Caco-2 (cell line): ENCODE results near the gene OPRD1. TPM values are rescaled to one million over a fixed set of nuclear protein-coding genes. Genes with fewer than 3 reads are reported as not detected.

Experiments
- BruUV-seq: library from RNA; stranded (reverse); fragments of 400-500 nt; replicated peaks from 2 replicates; lab custom pipeline; 2021; lab: Mats Ljungman, UMichigan
- CTCF ChIA-PET: fragments of 300-600 bp; sonication (Branson Sonifier 250); formaldehyde crosslinking; loops from one replicate; lab custom pipeline; 2022; ENCODE audit warnings: antibody characterized with exemption; lab: Charles Lee
- POLR2A ChIA-PET: fragments of 300-600 bp; sonication (Branson Sonifier 250); formaldehyde crosslinking; loops from one replicate; lab custom pipeline; 2022; ENCODE audit warnings: antibody characterized with exemption; lab: Charles Lee
- DNase-seq, 2 experiments: peaks; one replicate each; pipeline versions ENCODE4 v3.0.0 to v3.0.0-alpha.2; 2020 to 2022
- H3K27me3 ChIP-seq: replicated peaks from 2 replicates; pipeline ENCODE4 v1.6.0; 2011; ENCODE audit warnings: low read length; ENCODE audit not compliant: control insufficient read depth, insufficient read depth
- H3K36me3 ChIP-seq: 2 replicates; pipeline ENCODE4 v1.5.1; 2011; ENCODE audit warnings: low read length; ENCODE audit not compliant: control insufficient read depth, insufficient read depth
- H3K4me1 ChIP-seq: fragments of 250-450 bp; sonication (Bioruptor Pico); 2 replicates; pipeline ENCODE4 v1.5.1; 2020; ENCODE audit warnings: mild to moderate bottlenecking
- H3K4me3 ChIP-seq: 2 replicates; pipeline ENCODE4 v1.5.1; 2011; ENCODE audit warnings: low read depth, mild to moderate bottlenecking, control low read depth, low read length
- H3K9me3 ChIP-seq: fragments of 250-450 bp; sonication (Bioruptor Pico); 2 replicates; pipeline ENCODE4 v1.5.1; 2020; ENCODE audit warnings: mild to moderate bottlenecking, moderate library complexity
- H3K27ac Mint-ChIP-seq: one replicate; pipeline ENCODE4 v1.8.0; 2022; ENCODE audit warnings: mixed read lengths; ENCODE audit not compliant: unreplicated experiment
- H3K27me3 Mint-ChIP-seq: one replicate; pipeline ENCODE4 v1.8.0; 2022; ENCODE audit warnings: mixed read lengths; ENCODE audit not compliant: insufficient read depth, unreplicated experiment
- H3K36me3 Mint-ChIP-seq: one replicate; pipeline ENCODE4 v1.8.0; 2022; ENCODE audit warnings: mild to moderate bottlenecking, mixed read lengths; ENCODE audit not compliant: insufficient read depth, unreplicated experiment
- H3K4me1 Mint-ChIP-seq: one replicate; pipeline ENCODE4 v1.8.0; 2022; ENCODE audit warnings: low read depth, mixed read lengths; ENCODE audit not compliant: unreplicated experiment
- H3K4me3 Mint-ChIP-seq: one replicate; pipeline ENCODE4 v1.8.0; 2022; ENCODE audit warnings: mild to moderate bottlenecking, moderate library complexity, mixed read lengths; ENCODE audit not compliant: unreplicated experiment
- H3K9me3 Mint-ChIP-seq: one replicate; pipeline ENCODE4 v1.8.0; 2022; ENCODE audit warnings: mixed read lengths; ENCODE audit not compliant: unreplicated experiment
- intact Hi-C: fragments of 100-400 bp; cut with micrococcal nuclease; formaldehyde crosslinking; loops from one replicate; pipeline ENCODE4 v1.10.0; 2022; ENCODE audit not compliant: unreplicated experiment
- total RNA-seq: library from RNA; stranded (reverse); gene quantifications from 2 replicates; pipeline ENCODE4 v1.2.3, GENCODE V29; 2022
- TF ChIP-seq, protein P1 (sequence below), 2 experiments: fragments of 200-600 bp in 1 of 2; IDR thresholded peaks; 1 replicate in 1 of 2; 2 replicates in 1 of 2; pipeline versions ENCODE4 v1.5.1 to v1.8.0; 2011 to 2022; ENCODE audit warnings: antibody characterized with exemption in 1 of 2, control low read depth in 1 of 2, inconsistent platforms in 1 of 2, low read depth in 1 of 2, low read length in 1 of 2, mild to moderate bottlenecking in 1 of 2, moderate library complexity in 1 of 2; ENCODE audit not compliant: insufficient read depth in 1 of 2, severe bottlenecking in 1 of 2, unreplicated experiment in 1 of 2

The OPRD1 gene
- total RNA-seq, 1 experiment from 2014 or later, result 0.07 TPM

DNA sequence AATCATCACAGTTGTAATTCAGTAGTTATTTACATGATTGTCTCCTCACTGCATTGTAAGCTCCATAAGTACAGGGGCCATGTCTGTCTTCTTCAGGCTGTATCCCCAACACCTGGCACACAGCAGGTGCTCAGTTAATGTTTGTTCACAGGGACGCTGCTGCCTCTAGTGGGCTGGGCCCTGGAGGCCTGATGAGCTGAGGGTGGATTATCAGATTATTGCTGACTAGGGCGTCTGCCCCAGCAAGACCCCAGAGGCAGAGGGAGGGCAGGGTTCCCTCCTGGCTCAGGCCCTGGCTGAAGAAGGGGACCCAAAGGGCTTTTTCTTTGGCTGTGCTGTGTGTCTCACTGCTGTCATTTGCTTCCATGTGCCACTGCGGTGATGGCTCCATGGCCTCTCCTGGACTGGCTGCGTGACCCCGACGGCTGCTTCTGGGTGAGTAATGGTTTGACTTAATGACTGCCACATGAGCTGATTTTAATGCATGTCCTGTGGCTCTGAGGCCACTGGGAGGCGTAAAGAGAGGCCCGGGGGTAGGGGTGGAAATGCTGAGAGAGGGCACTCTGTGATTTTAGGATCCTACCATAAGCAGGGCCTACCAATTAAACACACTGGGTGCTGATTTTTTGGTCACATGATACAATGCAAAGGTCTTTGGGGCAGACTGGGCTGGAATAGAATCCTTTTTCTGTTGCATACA lies 81.6 kb downstream of the OPRD1 start:
- Mint-ChIP-seq H3K36me3 (peaks cover 5% of the 10 kb centered on the region), H3K27me3 (no peaks in the 10 kb centered on the region), H3K4me1 (no peaks in the 10 kb centered on the region), H3K9me3 (no peaks in the 10 kb centered on the region), H3K27ac (no peak overlapping the region), H3K4me3 (no peak overlapping the region)
- BruUV-seq, result no TSS peak
- Histone ChIP-seq H3K4me1 (no peaks in the 10 kb centered on the region), H3K36me3 (no peaks in the 10 kb centered on the region; the same call in 1 of the 2 replicates), H3K4me3 (no peak overlapping the region), H3K27me3 (no peaks in the 10 kb centered on the region), H3K9me3 (no peaks in the 10 kb centered on the region)
- ChIA-PET POLR2A (no interaction called here), CTCF (interaction anchor here (0.6 to 1.0 kb wide), 4 partner anchors 12 to 309 kb away, joined by 3 to 5 read pairs (median 3); no protein-coding TSS in a partner anchor)
- DNase-seq, result no peak
- intact Hi-C loops, result no loop called here
- TF ChIP-seq, protein P1, sequence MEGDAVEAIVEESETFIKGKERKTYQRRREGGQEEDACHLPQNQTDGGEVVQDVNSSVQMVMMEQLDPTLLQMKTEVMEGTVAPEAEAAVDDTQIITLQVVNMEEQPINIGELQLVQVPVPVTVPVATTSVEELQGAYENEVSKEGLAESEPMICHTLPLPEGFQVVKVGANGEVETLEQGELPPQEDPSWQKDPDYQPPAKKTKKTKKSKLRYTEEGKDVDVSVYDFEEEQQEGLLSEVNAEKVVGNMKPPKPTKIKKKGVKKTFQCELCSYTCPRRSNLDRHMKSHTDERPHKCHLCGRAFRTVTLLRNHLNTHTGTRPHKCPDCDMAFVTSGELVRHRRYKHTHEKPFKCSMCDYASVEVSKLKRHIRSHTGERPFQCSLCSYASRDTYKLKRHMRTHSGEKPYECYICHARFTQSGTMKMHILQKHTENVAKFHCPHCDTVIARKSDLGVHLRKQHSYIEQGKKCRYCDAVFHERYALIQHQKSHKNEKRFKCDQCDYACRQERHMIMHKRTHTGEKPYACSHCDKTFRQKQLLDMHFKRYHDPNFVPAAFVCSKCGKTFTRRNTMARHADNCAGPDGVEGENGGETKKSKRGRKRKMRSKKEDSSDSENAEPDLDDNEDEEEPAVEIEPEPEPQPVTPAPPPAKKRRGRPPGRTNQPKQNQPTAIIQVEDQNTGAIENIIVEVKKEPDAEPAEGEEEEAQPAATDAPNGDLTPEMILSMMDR (IDR thresholded peaks at IDR 0.05; ENCODE audit: insufficient read depth in 1 of 2, low read depth in 1 of 2, low read length in 1 of 2, severe bottlenecking in 1 of 2, unreplicated experiment in 1 of 2), result no peak

DNA sequence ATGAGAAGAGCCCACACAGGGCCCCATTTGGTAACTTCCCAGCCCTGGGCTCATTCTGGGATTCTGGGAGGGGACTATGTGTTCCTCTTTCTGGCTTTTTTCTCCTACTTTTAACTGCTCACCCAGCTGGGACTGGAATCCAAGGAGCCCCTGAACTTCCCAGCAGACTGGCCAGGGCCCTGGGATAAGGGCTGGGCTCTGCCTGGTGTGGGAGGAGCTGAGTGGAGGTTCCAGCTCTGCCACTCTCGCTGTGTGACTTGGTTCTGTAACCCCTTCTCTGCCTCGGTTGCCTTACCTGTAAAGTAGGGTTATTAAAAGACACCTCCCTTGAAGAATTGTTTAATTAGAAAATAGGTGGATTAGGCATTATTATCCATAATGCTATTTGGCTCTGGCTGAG lies 82.8 kb downstream of the OPRD1 start:
- Histone ChIP-seq H3K9me3 (no peaks in the 10 kb centered on the region), H3K4me3 (no peak overlapping the region), H3K27me3 (no peaks in the 10 kb centered on the region), H3K4me1 (no peaks in the 10 kb centered on the region), H3K36me3 (no peaks in the 10 kb centered on the region)
- no TSS peak for BruUV-seq
- no peaks in the 10 kb centered on the region for H3K4me1 Mint-ChIP-seq
- intact Hi-C loops, result no loop called here
- H3K9me3 Mint-ChIP-seq, result no peaks in the 10 kb centered on the region
- TF ChIP-seq, protein P1 (IDR thresholded peaks at IDR 0.05; ENCODE audit: insufficient read depth in 1 of 2, low read depth in 1 of 2, low read length in 1 of 2, severe bottlenecking in 1 of 2, unreplicated experiment in 1 of 2), result no peak
- H3K36me3 Mint-ChIP-seq, result peaks cover 5% of the 10 kb centered on the region
- H3K27ac Mint-ChIP-seq, result no peak overlapping the region
- ChIA-PET CTCF (no interaction called here), POLR2A (no interaction called here)
- H3K4me3 Mint-ChIP-seq, result no peak overlapping the region
- DNase-seq, result no peak
- no peaks in the 10 kb centered on the region for H3K27me3 Mint-ChIP-seq

DNA sequence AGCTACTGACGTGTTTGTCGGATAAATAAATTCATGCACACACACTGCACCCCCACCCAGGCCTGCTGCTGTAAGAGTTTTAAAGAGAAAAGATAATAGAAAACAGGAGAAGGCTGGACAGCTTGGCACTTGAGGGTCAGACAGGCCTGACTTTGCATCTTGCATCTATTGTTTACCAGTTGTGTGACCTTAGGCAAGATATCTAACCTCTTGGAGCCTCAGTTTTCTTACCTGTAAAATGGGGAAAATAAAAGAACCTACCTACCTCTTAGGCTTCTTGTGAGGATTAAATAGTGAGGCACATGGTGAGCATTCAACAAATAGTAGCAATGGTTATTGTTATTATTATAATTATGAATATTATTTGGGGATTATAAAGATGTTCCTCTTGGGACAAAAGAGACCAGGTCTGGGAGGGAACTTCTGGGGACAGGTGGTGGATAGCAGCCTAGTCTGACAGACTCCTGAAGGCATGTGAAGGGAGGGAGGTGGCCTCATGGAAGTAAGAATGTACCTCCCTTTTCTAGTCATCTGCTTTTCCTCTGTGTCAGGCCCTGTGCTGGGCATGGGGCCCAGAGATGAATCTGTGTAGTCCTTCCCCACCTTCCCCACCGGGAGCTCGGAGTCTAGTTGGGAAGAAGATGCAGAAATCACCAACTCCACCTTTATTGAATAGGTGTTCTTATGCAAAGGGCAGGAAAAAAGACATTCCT lies 84.1 kb downstream of the OPRD1 start:
- Histone ChIP-seq H3K4me3 (no peak overlapping the region), H3K9me3 (no peaks in the 10 kb centered on the region), H3K4me1 (no peaks in the 10 kb centered on the region), H3K27me3 (no peaks in the 10 kb centered on the region), H3K36me3 (no peaks in the 10 kb centered on the region)
- no peak for DNase-seq
- Mint-ChIP-seq H3K9me3 (no peaks in the 10 kb centered on the region), H3K27me3 (no peaks in the 10 kb centered on the region), H3K4me3 (no peak overlapping the region), H3K36me3 (peaks cover 5% of the 10 kb centered on the region), H3K4me1 (no peaks in the 10 kb centered on the region), H3K27ac (no peak overlapping the region)
- TF ChIP-seq, protein P1 (IDR thresholded peaks at IDR 0.05; ENCODE audit: insufficient read depth in 1 of 2, low read depth in 1 of 2, low read length in 1 of 2, severe bottlenecking in 1 of 2, unreplicated experiment in 1 of 2), result no peak
- CTCF ChIA-PET, result no interaction called here
- intact Hi-C loops, result no loop called here
- no TSS peak for BruUV-seq
- POLR2A ChIA-PET, result no interaction called here
